Kidney (tissue), 14 donors: ENCODE measurements around the gene ODAM. TPM values are rescaled to one million over a fixed set of nuclear protein-coding genes. Genes with fewer than 3 reads are reported as not detected.

ENCODE experiments used
- DNase-seq, 5 donors: peaks; one replicate each; pipeline ENCODE4 v3.0.0-alpha.2; 2013 to 2020
- FAIRE-seq: peaks from 2 replicates; lab custom pipeline; 2012; peaks lifted over from hg19 to GRCh38; lab: Jason Lieb, UNC
- H3K27ac ChIP-seq, 2 donors: one replicate each; pipeline ENCODE4 v1.7.0; 2013; ENCODE audit warnings: low read depth in 2 of 2, low read length in 2 of 2, inconsistent platforms in 1 of 2
- H3K27me3 ChIP-seq: one replicate; pipeline ENCODE4 v1.7.1; 2013; ENCODE audit warnings: low read length, inconsistent platforms; ENCODE audit not compliant: control insufficient read depth, insufficient read depth
- H3K36me3 ChIP-seq, 3 donors: one replicate each; pipeline versions ENCODE4 v1.7.0 to v1.7.1; 2013; ENCODE audit warnings: low read length in 3 of 3, control low read depth in 1 of 3, inconsistent platforms in 1 of 3; ENCODE audit not compliant: insufficient read depth in 3 of 3, control insufficient read depth in 2 of 3
- H3K4me1 ChIP-seq, 3 donors: one replicate each; pipeline versions ENCODE4 v1.7.0 to v1.7.1; 2013; ENCODE audit warnings: low read length in 3 of 3, inconsistent platforms in 1 of 3, low read depth in 1 of 3; ENCODE audit not compliant: control insufficient read depth in 2 of 3, insufficient read depth in 2 of 3
- H3K4me3 ChIP-seq, 3 donors: one replicate each; pipeline versions ENCODE4 v1.7.0 to v1.8.1; 2013; ENCODE audit warnings: low read length in 3 of 3, control low read depth in 1 of 3, inconsistent platforms in 1 of 3
- H3K9ac ChIP-seq, 3 donors: one replicate each; pipeline versions ENCODE4 v1.7.0 to v1.7.1; 2013; ENCODE audit warnings: low read length in 3 of 3, control low read depth in 1 of 3, inconsistent platforms in 1 of 3
- H3K9me3 ChIP-seq, 3 donors: one replicate each; pipeline versions ENCODE4 v1.7.0 to v1.7.1; 2013; ENCODE audit warnings: low read length in 3 of 3, control low read depth in 1 of 3, inconsistent platforms in 1 of 3; ENCODE audit not compliant: control insufficient read depth in 2 of 3, insufficient read depth in 1 of 3
- CTCF ChIP-seq: IDR thresholded peaks from 3 replicates; pipeline ENCODE4 v1.5.1; 2012; ENCODE audit warnings: mild to moderate bottlenecking, moderate library complexity, borderline replicate concordance; ENCODE audit not compliant: insufficient read depth; ENCODE audit errors: extremely low read depth
- intact Hi-C: fragments of 100-400 bp; cut with DNase I; formaldehyde crosslinking; loops from one replicate; pipeline ENCODE4 v1.11.1; 2022
- polyA plus RNA-seq: library from polyadenylated mRNA; stranded (reverse); fragments of 350-450 nt; fragmentation: Illumina TruSeq; extraction: RNeasy Lipid Tissue Mini Kit (QIAGEN cat#74804); gene quantifications from one replicate; pipeline ENCODE4 v1.2.3, GENCODE V29; 2014; ENCODE audit warnings: low read depth, low replicate concordance; ENCODE audit not compliant: insufficient read depth
- total RNA-seq: library from RNA; stranded (reverse); fragmentation: NEBNext Ultra II Directional; extraction: Animal tissue kit (Norgen Biotek cat#: 25700); gene quantifications from one replicate; pipeline ENCODE4 v1.2.1, GENCODE V29; 2021
- donor health status: control.
- donor health status: control.
- donor health status: control.
- donor health status: control.
- donor health status: control.
- donor health status: DM: yes; HTN: yes; CAD: no.
- donor health status: Normal renal cell carcinoma (clear cell type).

ODAM gene
- total and polyA plus RNA-seq, 2 donors from 2014 or later = 4.0 TPM; not detected in 1

DNA sequence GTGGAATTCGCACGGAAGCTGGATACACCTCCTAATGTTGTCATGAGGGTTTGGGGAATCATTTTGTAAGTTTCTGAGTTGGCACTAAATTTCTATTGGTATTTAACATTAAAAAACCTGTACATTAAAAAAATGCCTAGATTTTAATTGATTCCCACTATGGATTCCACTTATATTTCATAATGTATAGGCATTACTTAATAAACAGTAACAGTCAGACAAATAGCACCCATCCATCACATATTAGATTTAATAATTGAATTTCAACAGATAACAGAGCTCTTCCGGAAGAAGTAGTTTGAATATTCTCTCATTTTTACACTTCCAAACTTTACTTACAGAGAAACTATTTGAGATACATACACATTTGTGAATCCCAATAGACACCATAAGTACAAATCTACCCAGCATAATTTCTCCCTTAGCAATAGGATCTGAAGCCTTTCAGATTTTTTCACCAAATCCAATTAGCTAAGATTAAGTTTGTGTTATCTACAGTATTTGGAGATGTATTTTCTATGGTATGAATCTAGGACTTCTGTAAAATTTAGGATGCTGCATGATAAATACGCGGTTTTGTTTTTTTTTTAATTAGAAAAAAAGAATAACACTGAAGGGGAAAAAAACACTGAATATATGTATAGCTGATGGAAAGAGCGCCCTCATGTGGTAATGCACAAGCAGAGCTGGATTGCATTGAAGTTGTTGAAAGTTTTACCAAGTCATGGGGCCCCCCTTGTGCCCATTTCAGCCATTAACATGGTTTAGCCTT lies 12.2 kb upstream of the ODAM start:
- Histone ChIP-seq H3K27me3 (no peaks in the 10 kb centered on the region), H3K4me1 (no peaks in the 10 kb centered on the region), H3K9me3 (no peaks in the 10 kb centered on the region), H3K27ac (no peak overlapping the region), H3K4me3 (no peak overlapping the region), H3K36me3 (no peaks in the 10 kb centered on the region), H3K9ac (no peak overlapping the region)
- peak; percentile 33 for TF ChIP-seq CTCF
- intact Hi-C loops = no loop called here
- DNase-seq (peak in 3 of 5 donors; percentile 19 to 60 (median 48)), FAIRE-seq (no peak)

- DNase-seq (no peak), FAIRE-seq (no peak)
- H3K27me3 ChIP-seq = no peaks in the 10 kb centered on the region
- H3K4me1 ChIP-seq = no peaks in the 10 kb centered on the region
- intact Hi-C loops = no loop called here
- no peak overlapping the region for H3K27ac ChIP-seq
- no peak overlapping the region for H3K4me3 ChIP-seq
- no peaks in the 10 kb centered on the region for H3K9me3 ChIP-seq
- TF ChIP-seq CTCF = no peak
- no peaks in the 10 kb centered on the region for H3K36me3 ChIP-seq
- no peak overlapping the region for H3K9ac ChIP-seq
These were observed 11.6 kb upstream of the ODAM start for GRCh38 chr4:70183940-70184246.

DNA sequence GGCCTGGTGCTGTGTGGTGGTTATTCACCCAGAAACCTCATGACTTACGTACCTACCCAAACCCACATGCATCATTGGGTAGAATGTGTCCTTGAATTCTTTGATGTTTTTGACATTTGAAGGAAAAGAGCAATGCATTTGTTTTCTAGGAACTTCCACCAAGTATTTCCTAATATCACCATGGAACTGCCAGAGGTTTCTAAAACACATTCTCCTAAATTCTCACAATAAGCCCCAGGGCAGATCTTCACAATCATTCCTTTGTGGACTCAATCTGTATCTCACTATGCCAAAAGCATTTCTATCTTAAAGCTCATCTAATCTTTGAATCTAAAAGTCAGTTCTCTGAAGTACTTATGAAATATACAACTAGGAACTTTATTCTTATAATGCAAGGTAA lies 8.3 kb upstream of the ODAM start:
- Histone ChIP-seq H3K9ac (no peak overlapping the region), H3K4me1 (no peaks in the 10 kb centered on the region), H3K27me3 (no peaks in the 10 kb centered on the region), H3K27ac (no peak overlapping the region), H3K4me3 (no peak overlapping the region), H3K36me3 (no peaks in the 10 kb centered on the region), H3K9me3 (no peaks in the 10 kb centered on the region)
- intact Hi-C loops = no loop called here
- FAIRE-seq = no peak
- no peak for DNase-seq
- no peak for TF ChIP-seq CTCF

- Histone ChIP-seq H3K27ac (no peak overlapping the region), H3K4me1 (no peaks in the 10 kb centered on the region), H3K27me3 (no peaks in the 10 kb centered on the region), H3K4me3 (no peak overlapping the region), H3K9me3 (no peaks in the 10 kb centered on the region), H3K36me3 (no peaks in the 10 kb centered on the region), H3K9ac (no peak overlapping the region)
- intact Hi-C loops = no loop called here
- no peak for DNase-seq
- no peak for FAIRE-seq
- TF ChIP-seq CTCF = no peak
These were observed 4.9 kb upstream of the ODAM start for GRCh38 chr4:70190579-70190978.
